Effector CD4-positive, alpha-beta T cell (primary cell): Measurements from ENCODE around the gene ZNF555.
"Not testable (repeated sequence)": the region's sequence is repeated elsewhere in the genome, so short reads cannot be mapped to it uniquely, and the experiment has no call there.

Experiments
- DNase-seq: peaks from one replicate; pipeline ENCODE4 v3.0.0-alpha.2; 2020

Gene ZNF555

GRCh38 chr19:2807379-2808128 lies 33.7 kb upstream of the ZNF555 start:
- DNase-seq, result no peak

- no peak for DNase-seq
These were observed 32.9 kb upstream of the ZNF555 start for GRCh38 chr19:2808129-2808941.

- DNase-seq, result no peak
These were observed 31.7 kb upstream of the ZNF555 start for GRCh38 chr19:2809387-2810140.

GRCh38 chr19:2810141-2811091 lies 30.9 kb upstream of the ZNF555 start:
- no peak for DNase-seq

GRCh38 chr19:2811221-2811722 lies 30.0 kb upstream of the ZNF555 start:
- no peak for DNase-seq

- DNase-seq, result no peak
These were observed 29.4 kb upstream of the ZNF555 start for GRCh38 chr19:2811735-2812413.

- no peak for DNase-seq
These were observed 28.7 kb upstream of the ZNF555 start for GRCh38 chr19:2812414-2813234.

GRCh38 chr19:2813235-2814160 lies 27.8 kb upstream of the ZNF555 start:
- DNase-seq, result no peak

GRCh38 chr19:2814426-2814825 lies 26.8 kb upstream of the ZNF555 start:
- DNase-seq, result no peak

- DNase-seq, result no peak
These were observed 26.1 kb upstream of the ZNF555 start for GRCh38 chr19:2815191-2815614.

GRCh38 chr19:2815923-2816322 lies 25.4 kb upstream of the ZNF555 start:
- no peak for DNase-seq

GRCh38 chr19:2816641-2817040 lies 24.6 kb upstream of the ZNF555 start:
- DNase-seq, result no peak

GRCh38 chr19:2817237-2817829 lies 23.9 kb upstream of the ZNF555 start:
- not testable (repeated sequence) for DNase-seq

GRCh38 chr19:2819540-2820111 lies 21.6 kb upstream of the ZNF555 start, which contains the start of gene ZNF554:
TSS of gene ZNF554 (plus strand) at chr19:2819868. CDS start at chr19:2820072, 204 bp downstream.
- DNase-seq, result peak; percentile 99

GRCh38 chr19:2820112-2820702 lies 21.1 kb upstream of the ZNF555 start:
- no peak for DNase-seq

- DNase-seq, result no peak
These were observed 18.4 kb upstream of the ZNF555 start for GRCh38 chr19:2822846-2823245.

GRCh38 chr19:2823646-2824045 lies 17.6 kb upstream of the ZNF555 start:
- DNase-seq, result no peak

- no peak for DNase-seq
These were observed 17.1 kb upstream of the ZNF555 start for GRCh38 chr19:2824129-2824528.
